ENCODE results near the gene FAM98B. TPM values are rescaled to one million over a fixed set of nuclear protein-coding genes. Genes with fewer than 3 reads are reported as not detected.
"Not testable (repeated sequence)": the region's sequence is repeated elsewhere in the genome, so short reads cannot be mapped to it uniquely, and the experiment has no call there.

Gene FAM98B
- total and polyA plus RNA-seq, 5 experiments from 2014 or later = 1.9 to 28.4 (median 3.9) TPM

DNA sequence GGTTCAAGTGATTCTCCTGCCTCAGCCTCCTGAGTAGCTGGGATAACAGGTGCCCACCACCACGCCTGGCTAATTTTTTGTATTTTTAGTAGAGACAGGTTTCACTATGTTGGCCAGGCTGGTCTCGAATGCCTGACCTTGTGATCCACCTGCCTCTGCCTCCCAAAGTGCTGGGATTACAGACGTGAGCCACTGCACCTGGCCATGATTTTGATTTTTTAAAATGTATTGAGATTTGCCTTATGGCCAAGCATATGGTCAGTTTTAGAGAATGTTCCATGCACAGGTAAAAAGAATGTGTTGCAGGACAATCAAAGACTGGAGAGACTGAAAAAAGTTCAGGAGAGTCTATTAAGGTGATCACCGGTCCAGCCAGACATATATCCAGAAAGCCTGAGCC, 16.3 kb upstream of the FAM98B start:
- ATAC-seq, H3K4me1 Mint-ChIP-seq, H3K36me3 Mint-ChIP-seq, H3K27ac Mint-ChIP-seq, DNase-seq, POLR2A ChIA-PET, H3K4me3 Mint-ChIP-seq: not testable (repeated sequence)
- Mint-ChIP-seq H3K27me3 (peaks cover 12 to 31% (median 20%) of the 10 kb centered on the region in 5 donors), H3K9me3 (peaks cover 0 to 11% (median 0%) of the 10 kb centered on the region in 9 donors)

DNA sequence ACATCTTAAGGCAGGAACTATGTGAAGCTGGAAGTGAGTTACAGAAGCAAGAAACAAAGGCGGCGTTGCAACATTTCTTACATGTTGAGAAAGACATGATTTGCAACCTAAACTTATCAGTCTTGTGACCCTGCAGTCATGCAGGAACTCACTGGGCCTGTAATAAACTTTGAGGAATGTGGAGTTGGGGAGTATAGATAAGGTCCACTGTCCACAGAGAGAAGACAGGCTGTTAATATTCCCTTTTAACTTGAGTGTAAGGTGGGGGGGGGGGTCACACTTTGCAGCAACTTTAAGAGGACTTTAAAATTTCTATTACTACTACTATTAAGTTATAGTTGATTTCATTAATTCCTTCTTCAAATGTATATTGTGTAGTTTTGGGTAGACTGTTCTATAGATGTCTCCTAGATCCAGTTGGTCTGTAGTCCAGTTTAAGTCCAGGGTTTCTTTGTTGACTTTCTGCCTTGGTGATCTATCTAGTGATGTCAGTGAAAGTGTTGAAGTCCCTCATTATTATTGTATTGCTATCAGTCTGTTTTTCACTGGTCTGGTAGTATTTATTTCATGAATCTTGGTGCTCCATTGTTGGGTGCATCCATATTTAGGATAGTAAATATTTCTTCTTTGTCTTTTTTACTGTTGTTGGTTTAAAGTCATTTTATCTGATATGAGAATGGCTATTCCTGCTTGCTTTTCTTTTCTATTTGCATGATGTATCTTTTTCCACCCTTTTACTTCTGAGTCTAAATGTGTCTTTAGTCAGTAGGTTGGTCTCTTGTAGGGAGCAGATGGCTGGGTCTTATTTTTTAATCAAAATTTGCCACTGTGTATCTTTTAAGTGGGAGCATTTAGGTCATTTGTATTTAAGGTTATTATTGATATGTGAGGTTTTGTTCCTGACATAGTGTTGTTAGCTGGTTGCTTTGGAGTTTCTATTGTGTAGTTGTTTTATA, 15.6 kb upstream of the FAM98B start:
- Mint-ChIP-seq H3K9me3 (peaks cover 0 to 11% (median 0%) of the 10 kb centered on the region in 9 donors), H3K36me3 (peaks cover 0 to 6% (median 4%) of the 10 kb centered on the region in 3 donors), H3K4me1 (peaks cover 4 to 8% (median 7%) of the 10 kb centered on the region in 4 donors), H3K27me3 (peaks cover 12 to 31% (median 20%) of the 10 kb centered on the region in 5 donors), H3K4me3 (no peak overlapping the region), H3K27ac (no peak overlapping the region)
- POLR2A ChIA-PET = interaction anchor here (2.1 kb wide), 1 partner anchor 261 kb away, joined by 9 read pairs; no protein-coding TSS in a partner anchor
- DNase-seq (no peak), ATAC-seq (no peak)

DNA sequence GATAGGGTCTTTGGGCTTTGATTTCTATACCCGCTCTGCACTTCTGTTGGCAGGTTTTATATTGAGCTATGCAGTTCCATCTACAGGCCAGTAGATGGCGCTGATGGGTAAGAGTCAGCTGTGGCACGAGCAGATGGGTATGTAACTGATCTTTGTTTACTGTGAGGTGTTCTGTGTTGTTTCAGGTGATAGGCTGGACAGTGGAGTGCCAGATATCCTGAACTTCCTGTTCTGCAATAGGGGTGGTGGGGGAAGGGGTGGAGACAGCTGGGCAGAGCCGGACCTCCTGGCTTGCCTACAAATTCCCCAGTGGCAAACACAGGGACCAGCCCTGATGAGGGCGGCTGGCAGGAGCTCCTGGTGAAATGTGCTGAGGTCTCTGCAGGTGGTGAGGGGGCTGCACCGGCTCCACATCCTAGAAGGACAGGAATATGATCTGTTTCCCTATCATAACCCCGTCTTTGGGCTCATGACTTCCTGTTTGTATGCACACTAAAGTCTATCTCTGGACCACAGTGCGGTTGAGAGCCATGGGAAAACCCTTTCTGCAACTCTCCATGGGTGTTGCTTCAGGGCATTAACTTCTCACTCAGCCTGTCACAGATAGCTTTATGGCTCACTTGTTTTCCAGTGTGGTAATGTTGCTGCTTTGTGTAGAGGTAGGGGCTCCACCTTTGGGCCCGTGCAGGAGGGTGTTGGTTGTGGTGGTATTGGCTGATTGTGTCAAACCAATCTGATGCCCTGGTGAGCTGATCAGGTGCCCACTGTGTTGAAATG, 13.4 kb upstream of the FAM98B start:
- DNase-seq (peak in 9 of 10 donors; percentile 24 to 72 (median 48)), ATAC-seq (peak; percentile 93 to 94)
- H3K27ac Mint-ChIP-seq = peak overlapping the region in 4 of 10 donors; percentile 5 to 53 (median 13)
- peaks cover 0 to 6% (median 4%) of the 10 kb centered on the region in 3 donors for H3K36me3 Mint-ChIP-seq
- peaks cover 0 to 11% (median 0%) of the 10 kb centered on the region in 9 donors for H3K9me3 Mint-ChIP-seq
- peaks cover 4 to 8% (median 7%) of the 10 kb centered on the region in 4 donors for H3K4me1 Mint-ChIP-seq
- peaks cover 12 to 31% (median 20%) of the 10 kb centered on the region in 5 donors for H3K27me3 Mint-ChIP-seq
- POLR2A ChIA-PET = interaction anchor here (0.6 to 2.1 kb wide), 3 partner anchors 12 to 259 kb away, joined by 3 to 9 read pairs (median 3); no protein-coding TSS in a partner anchor
- no peak overlapping the region for H3K4me3 Mint-ChIP-seq

DNA sequence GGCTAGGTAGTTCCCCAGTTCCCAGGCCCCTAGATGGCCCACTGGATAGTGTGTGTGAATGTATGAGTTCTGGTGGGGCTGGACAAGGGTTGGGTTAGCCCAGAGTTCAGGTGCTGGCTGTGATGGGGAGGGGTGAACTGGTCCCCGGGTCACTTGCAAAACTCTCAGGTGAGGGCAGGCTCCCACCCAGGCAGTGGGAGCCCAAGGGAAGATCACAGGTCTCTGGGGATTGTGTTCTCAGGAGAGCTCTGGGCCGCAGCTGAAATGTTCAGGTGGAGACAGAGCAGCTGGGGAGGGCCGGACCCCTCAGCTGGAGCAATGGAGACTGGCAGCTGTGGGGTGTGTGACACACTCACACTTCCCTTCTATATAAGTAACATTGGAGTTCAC, 12.8 kb upstream of the FAM98B start:
- Mint-ChIP-seq H3K4me1 (peaks cover 4 to 8% (median 7%) of the 10 kb centered on the region in 4 donors), H3K36me3 (peaks cover 0 to 6% (median 4%) of the 10 kb centered on the region in 3 donors), H3K27me3 (peaks cover 12 to 29% (median 19%) of the 10 kb centered on the region in 5 donors), H3K9me3 (peaks cover 0 to 11% (median 0%) of the 10 kb centered on the region in 9 donors), H3K27ac (peak overlapping the region in 1 of 10 donors; percentile 10), H3K4me3 (no peak overlapping the region)
- ATAC-seq (no peak), DNase-seq (no peak)
- POLR2A ChIA-PET = interaction anchor here (0.6 kb wide), 1 partner anchor 12 kb away, joined by 3 read pairs; no protein-coding TSS in a partner anchor

DNA sequence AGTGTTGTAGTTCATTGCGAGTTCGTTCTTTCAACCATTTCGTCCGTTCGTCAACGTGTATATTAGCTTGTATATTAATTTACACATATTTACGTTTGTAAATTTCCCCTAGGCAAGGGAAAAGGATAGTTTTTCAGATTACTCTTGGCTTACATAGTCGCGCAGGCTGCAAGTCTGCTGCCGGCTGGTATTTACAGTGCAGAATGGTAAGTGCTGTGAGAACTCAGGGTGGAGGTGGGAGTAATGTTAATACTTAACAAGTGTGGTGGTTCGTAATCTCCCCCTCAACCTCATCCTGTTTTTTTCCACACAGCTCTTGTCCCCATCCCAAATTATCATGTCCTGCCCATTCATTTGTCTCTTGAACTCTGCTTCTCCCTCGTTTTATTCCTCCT, 766 bp downstream of the FAM98B start:
- ATAC-seq = peak; percentile 8 to 10
- peak overlapping the region; percentile 95 to 99 (median 96) for H3K4me3 Mint-ChIP-seq
- POLR2A ChIA-PET = interaction anchor here (0.8 to 2.2 kb wide), 9 partner anchors 24 to 1327 kb away, joined by 3 to 15 read pairs (median 8); partner anchors contain the start of genes FSIP1 and RASGRP1
- H3K27ac Mint-ChIP-seq = peak overlapping the region; percentile 96 to 99 (median 98)
- peaks cover 25 to 47% (median 43%) of the 10 kb centered on the region in 4 donors for H3K4me1 Mint-ChIP-seq
- H3K9me3 Mint-ChIP-seq = no peaks in the 10 kb centered on the region
- H3K27me3 Mint-ChIP-seq = no peaks in the 10 kb centered on the region
- peaks cover 0 to 2% (median 0%) of the 10 kb centered on the region in 3 donors for H3K36me3 Mint-ChIP-seq
- DNase-seq = no peak

DNA sequence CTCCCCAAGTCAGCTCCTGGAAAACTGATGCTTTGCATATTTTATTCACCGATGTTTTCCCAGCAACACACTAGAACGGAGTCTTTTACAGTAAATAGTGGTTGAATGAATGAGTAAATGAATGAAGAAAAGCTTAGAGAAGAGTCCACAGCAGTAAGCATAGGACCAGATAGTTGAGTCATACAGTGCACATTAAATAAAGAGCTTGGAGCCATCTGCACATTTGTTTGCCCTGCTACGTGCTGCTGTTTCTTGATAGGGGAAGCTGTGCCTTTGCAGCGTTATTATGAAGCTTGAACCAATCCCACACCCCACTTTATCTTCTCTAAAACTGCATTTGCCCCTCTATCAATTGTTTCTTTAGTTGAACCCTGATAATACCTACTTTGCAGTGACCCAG, 1.2 kb downstream of the FAM98B start:
- ATAC-seq = no peak
- no peaks in the 10 kb centered on the region for H3K27me3 Mint-ChIP-seq
- H3K4me1 Mint-ChIP-seq = peaks cover 28 to 51% (median 47%) of the 10 kb centered on the region in 4 donors
- DNase-seq = no peak
- peaks cover 0 to 2% (median 0%) of the 10 kb centered on the region in 3 donors for H3K36me3 Mint-ChIP-seq
- peak overlapping the region; percentile 96 to 99 (median 98) for H3K27ac Mint-ChIP-seq
- H3K4me3 Mint-ChIP-seq = peak overlapping the region; percentile 95 to 99 (median 96)
- POLR2A ChIA-PET = interaction anchor here (1.2 to 2.2 kb wide), 8 partner anchors 23 to 1327 kb away, joined by 3 to 15 read pairs (median 8); partner anchors contain the start of genes FSIP1 and RASGRP1
- no peaks in the 10 kb centered on the region for H3K9me3 Mint-ChIP-seq

DNA sequence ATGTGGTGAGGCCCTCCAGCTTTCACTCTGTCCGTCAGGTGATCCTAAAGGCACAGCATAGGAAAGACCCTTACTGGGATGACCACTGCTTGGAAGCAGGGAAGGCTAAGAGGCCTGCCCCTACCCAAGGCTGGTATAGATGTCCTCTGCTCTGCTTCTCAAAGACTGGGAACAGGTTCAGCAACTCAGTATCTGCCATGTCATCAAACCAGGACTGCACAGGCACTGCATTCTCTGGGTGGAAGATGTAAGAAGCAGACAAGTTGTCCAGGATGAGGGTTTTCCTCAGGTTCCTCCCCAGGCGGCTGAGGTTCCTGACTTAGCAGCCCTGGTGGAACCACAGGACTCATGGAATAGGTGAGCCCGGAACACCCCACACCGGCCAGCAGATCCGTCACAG, 4.7 kb downstream of the FAM98B start:
- Mint-ChIP-seq H3K4me1 (peaks cover 33 to 64% (median 57%) of the 10 kb centered on the region in 4 donors), H3K27me3 (no peaks in the 10 kb centered on the region), H3K27ac (no peak overlapping the region), H3K9me3 (no peaks in the 10 kb centered on the region), H3K4me3 (no peak overlapping the region), H3K36me3 (peaks cover 0 to 2% (median 0%) of the 10 kb centered on the region in 3 donors)
- POLR2A ChIA-PET = no interaction called here
- DNase-seq (no peak), ATAC-seq (no peak)

DNA sequence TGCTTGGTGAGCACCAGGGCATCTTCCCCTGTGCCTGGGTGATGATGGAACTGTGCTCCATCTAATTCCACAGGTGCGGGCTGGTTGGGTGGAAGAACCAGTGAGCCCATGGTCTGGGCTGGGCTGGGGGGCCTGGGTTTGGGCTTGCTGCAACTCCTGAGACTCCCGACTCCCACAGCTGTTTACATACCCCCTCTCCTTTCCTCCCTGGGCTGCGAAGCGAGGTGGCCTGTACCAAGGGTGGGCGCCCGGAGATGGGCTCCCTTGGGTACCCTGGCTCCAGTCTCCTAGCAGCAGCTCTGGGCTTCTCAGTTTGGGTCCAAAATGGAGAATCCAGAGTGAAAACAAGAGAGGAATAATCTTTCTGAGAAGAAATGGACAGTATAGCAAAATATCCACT, 5.6 kb downstream of the FAM98B start:
- Mint-ChIP-seq H3K27me3 (no peaks in the 10 kb centered on the region), H3K9me3 (no peaks in the 10 kb centered on the region), H3K27ac (peak overlapping the region in 1 of 10 donors; percentile 51), H3K4me3 (no peak overlapping the region), H3K4me1 (peaks cover 30 to 61% (median 55%) of the 10 kb centered on the region in 4 donors), H3K36me3 (peaks cover 0 to 2% (median 0%) of the 10 kb centered on the region in 3 donors)
- DNase-seq = no peak
- ATAC-seq = no peak
- POLR2A ChIA-PET = no interaction called here

DNA sequence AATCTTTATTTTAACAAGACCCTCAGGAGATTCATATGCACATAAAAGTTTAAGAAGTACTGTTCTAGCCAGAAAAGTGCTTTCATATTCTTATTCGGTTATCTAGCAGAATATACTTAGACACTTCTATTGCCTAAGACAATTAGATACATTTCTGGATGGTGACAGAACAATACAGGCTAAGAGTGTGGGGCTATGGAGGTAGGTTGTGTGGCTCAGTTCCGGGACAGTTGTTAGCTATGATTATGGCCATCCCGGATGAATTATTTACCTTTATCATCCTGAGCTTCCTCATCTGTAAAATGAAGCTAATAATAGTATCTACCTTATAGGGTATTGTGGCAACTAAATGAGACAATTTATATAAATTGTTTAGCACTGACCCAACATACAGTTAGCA, 6.6 kb downstream of the FAM98B start:
- POLR2A ChIA-PET = no interaction called here
- peak overlapping the region in 2 of 10 donors; percentile 23 to 39 for H3K27ac Mint-ChIP-seq
- ATAC-seq = no peak
- no peak for DNase-seq
- H3K4me1 Mint-ChIP-seq = peaks cover 24 to 50% (median 45%) of the 10 kb centered on the region in 4 donors
- H3K27me3 Mint-ChIP-seq = no peaks in the 10 kb centered on the region
- H3K36me3 Mint-ChIP-seq = peaks cover 0 to 5% (median 0%) of the 10 kb centered on the region in 3 donors
- H3K4me3 Mint-ChIP-seq = no peak overlapping the region
- no peaks in the 10 kb centered on the region for H3K9me3 Mint-ChIP-seq

DNA sequence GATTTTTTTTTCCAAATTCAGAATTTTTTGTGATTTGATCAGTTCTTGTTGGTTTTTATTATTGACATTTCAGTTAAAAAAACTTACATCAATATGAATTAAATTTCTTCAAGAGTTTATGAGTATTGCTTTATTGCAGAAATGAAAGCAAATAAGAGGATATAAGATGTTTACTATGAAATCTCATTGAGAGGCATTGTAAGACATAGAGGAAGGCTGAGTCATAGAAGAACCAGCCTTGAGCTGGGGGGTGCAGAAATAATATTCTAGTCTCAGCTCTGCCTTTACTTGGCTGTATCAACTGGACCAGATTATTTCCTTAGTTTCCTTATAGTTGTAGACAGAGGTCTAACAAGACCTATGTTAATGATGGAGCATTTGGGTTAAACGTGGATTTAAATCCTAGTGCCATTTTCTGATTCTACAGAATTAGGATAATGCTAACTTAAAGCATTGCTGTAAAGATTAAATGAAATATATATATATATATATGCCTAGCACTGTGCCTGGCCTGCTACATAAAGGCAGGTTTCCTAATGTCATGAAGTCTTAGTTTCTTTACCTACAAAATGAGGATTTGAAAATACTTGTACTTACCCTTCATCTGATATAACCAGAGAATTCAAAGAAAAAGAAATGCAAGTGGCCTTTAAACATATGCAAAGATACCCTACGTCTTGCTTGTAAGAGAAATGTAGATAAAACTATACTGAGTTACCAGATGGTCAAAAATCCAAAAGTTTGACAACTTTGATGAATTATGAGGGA, 7.3 kb downstream of the FAM98B start:
- H3K36me3 Mint-ChIP-seq = peaks cover 0 to 10% (median 0%) of the 10 kb centered on the region in 3 donors
- DNase-seq = no peak
- H3K4me3 Mint-ChIP-seq = no peak overlapping the region
- peaks cover 22 to 45% (median 39%) of the 10 kb centered on the region in 4 donors for H3K4me1 Mint-ChIP-seq
- H3K27ac Mint-ChIP-seq = peak overlapping the region in 2 of 10 donors; percentile 23 to 66
- POLR2A ChIA-PET = no interaction called here
- no peaks in the 10 kb centered on the region for H3K27me3 Mint-ChIP-seq
- no peak for ATAC-seq
- H3K9me3 Mint-ChIP-seq = no peaks in the 10 kb centered on the region

DNA sequence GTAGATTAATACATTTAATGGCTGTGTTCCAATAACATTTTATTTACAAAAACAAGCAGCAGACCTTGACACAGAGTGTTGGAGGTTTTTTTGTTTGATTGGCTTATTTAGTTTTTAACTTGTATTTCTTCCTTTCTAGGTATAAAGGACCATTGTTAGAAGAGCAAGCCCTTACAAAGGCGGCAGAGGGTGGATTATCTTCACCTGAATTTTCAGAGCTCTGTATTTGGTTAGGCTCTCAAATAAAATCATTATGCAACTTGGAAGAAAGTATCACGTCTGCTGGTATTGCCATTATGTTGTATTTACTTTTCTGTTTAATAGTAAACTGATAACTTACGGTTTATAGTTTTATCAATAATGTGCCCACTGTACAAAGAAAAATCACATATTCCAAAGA, 10.0 kb downstream of the FAM98B start:
- POLR2A ChIA-PET = no interaction called here

More for the DNA sequence above, 10.0 kb downstream of the FAM98B start:
- Mint-ChIP-seq H3K9me3 (no peaks in the 10 kb centered on the region), H3K4me1 (peaks cover 12 to 25% (median 21%) of the 10 kb centered on the region in 4 donors), H3K27me3 (no peaks in the 10 kb centered on the region), H3K4me3 (no peak overlapping the region), H3K36me3 (peaks cover 0 to 24% (median 3%) of the 10 kb centered on the region in 3 donors), H3K27ac (peak overlapping the region in 1 of 10 donors; percentile 48)
- DNase-seq (no peak), ATAC-seq (no peak)

Data from naive thymus-derived CD8-positive, alpha-beta T cell (primary cell).